ENCODE measurements around the gene FOXO6. TPM values are rescaled to one million over a fixed set of nuclear protein-coding genes. Genes with fewer than 3 reads are reported as not detected.
A peak's percentile ranks its signal among the peaks of the same experiment; 100 is the strongest.

Gene FOXO6
- total and polyA plus RNA-seq, 2 experiments from 2014 or later = not detected

DNA sequence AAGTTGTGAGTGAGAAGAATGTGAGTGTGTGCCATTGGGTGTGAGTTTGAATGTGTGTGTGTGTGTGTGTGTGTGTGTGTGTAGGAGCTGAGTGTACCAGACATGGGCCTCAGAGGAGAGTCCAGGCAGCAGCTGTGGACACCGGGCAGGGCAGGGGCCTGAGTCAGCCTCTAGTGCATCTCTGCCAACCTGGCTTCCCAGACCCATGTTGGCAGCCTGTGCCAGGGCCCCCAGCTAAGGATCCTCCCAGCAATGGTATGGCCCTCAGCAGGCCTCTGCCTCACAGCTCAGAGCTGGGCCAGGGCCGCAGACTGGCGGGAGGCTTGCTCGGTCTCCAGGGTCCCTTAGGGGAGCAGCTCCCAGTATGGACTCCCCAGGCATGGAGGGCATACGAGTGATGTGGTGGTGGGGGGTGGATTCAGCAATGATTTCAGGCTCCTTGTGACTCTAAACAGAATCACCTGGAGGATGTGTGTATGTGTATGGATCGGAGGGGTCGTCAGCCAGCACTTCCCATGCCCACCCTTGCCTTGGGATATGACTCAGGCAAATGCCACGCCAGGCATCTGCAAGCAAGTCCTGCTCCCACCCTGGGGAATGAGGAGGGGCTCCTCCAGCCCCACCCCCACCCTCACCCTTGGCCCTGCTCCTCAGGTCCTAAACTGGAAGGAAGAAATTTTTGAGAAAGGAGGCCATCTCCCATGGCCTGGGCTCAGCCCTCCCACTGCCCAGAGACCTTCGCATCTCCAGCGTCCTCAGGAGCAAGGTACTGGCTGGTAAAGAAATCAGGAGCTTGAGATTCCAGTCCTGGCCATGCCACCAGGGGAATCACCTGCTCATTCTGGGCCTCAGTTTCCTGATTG is 1.8 kb upstream of the FOXO6 start:
- H3K9me2 ChIP-seq (ENCODE audit: insufficient read depth) = no peaks in the 10 kb centered on the region
- H3F3A ChIP-seq (ENCODE audit: insufficient read depth) = no peaks in the 10 kb centered on the region
- H2AFZ ChIP-seq = no peak overlapping the region
- peak; percentile 66 for DNase-seq
- no peak overlapping the region for H3K4me3 ChIP-seq
- no peaks in the 10 kb centered on the region for H3K79me2 ChIP-seq (ENCODE audit: insufficient read depth)
- H3K36me3 ChIP-seq (ENCODE audit: low read depth) = no peaks in the 10 kb centered on the region
- TF ChIP-seq EZH2 (IDR thresholded peaks at IDR 0.05; ENCODE audit: insufficient read depth, poor library complexity, severe bottlenecking) (no peak), EZH2phosphoT487 (IDR thresholded peaks at IDR 0.05; ENCODE audit: insufficient read depth, low read depth) (no peak)
- WGBS, 2 experiments (ENCODE audit: low coverage in 1 of 2, low lambda C conversion rate in 2 of 2, missing lambda C conversion rate in 2 of 2) = 56 to 57% methylated on average over 10 of the region's 10 CpGs
- no peaks in the 10 kb centered on the region for H3K9me3 ChIP-seq (ENCODE audit: low read depth)
- no peak overlapping the region for H3K27ac ChIP-seq
- H3K9ac ChIP-seq = no peak overlapping the region
- no peaks in the 10 kb centered on the region for H4K20me1 ChIP-seq (ENCODE audit: insufficient read depth)
- no peak overlapping the region for H3K4me2 ChIP-seq (ENCODE audit: unreplicated experiment)
- no peaks in the 10 kb centered on the region for H3K4me1 ChIP-seq (ENCODE audit: insufficient read depth)
- in situ Hi-C loops (cut with MboI) = no loop called here
- peaks cover 19% of the 10 kb centered on the region for H3K27me3 ChIP-seq (replicated peaks; ENCODE audit: insufficient read depth)

DNA sequence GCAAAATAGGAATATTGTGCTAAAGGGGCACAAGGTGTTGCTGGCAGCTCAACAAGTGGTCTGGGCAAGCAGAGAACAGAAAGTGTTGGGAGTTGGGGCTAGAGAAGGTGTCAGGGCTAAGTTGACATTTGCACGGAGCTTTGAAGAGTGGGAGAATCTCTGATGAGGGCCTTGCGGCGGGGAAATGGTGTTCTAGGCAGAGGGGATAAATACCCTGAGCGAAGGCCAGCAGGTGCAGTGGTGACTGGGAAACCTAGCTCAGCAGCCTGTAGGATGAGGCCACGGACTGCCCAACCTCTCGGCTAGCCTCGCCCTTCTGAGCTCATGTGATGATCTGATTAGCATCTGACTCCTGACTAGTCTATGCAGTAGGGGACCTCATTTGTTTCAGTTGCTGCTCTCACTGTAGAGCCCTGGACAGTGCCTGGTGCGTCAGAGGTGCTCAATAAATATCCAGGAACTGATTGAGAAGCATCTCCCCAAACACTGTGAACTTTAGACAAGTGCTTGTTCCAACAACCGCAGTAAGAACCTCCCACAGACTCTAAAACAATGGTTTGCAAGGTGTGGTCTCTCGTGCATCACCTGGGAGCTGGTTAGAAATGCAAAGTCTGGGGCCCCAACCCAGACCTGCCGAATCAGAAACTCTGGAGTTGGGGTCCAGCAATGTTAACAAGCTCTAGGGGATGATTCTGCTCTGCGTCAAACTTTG is 1.0 kb upstream of the FOXO6 start:
- H4K20me1 ChIP-seq (ENCODE audit: insufficient read depth) = no peaks in the 10 kb centered on the region
- H3K9ac ChIP-seq = no peak overlapping the region
- no peak overlapping the region for H3K4me2 ChIP-seq (ENCODE audit: unreplicated experiment)
- H3K36me3 ChIP-seq (ENCODE audit: low read depth) = no peaks in the 10 kb centered on the region
- H3K9me3 ChIP-seq (ENCODE audit: low read depth) = no peaks in the 10 kb centered on the region
- DNase-seq = no peak
- no peaks in the 10 kb centered on the region for H3K9me2 ChIP-seq (ENCODE audit: insufficient read depth)
- no peaks in the 10 kb centered on the region for H3K4me1 ChIP-seq (ENCODE audit: insufficient read depth)
- peaks cover 22% of the 10 kb centered on the region for H3K27me3 ChIP-seq (replicated peaks; ENCODE audit: insufficient read depth)
- H3K27ac ChIP-seq = no peak overlapping the region
- no peaks in the 10 kb centered on the region for H3K79me2 ChIP-seq (ENCODE audit: insufficient read depth)
- no peak overlapping the region for H3K4me3 ChIP-seq
- in situ Hi-C loops (cut with MboI) = no loop called here
- TF ChIP-seq EZH2 (IDR thresholded peaks at IDR 0.05; ENCODE audit: insufficient read depth, poor library complexity, severe bottlenecking) (no peak), EZH2phosphoT487 (IDR thresholded peaks at IDR 0.05; ENCODE audit: insufficient read depth, low read depth) (no peak)
- 75 to 78% methylated on average over 12 of the region's 12 CpGs for WGBS, 2 experiments (ENCODE audit: low coverage in 1 of 2, low lambda C conversion rate in 2 of 2, missing lambda C conversion rate in 2 of 2)
- no peaks in the 10 kb centered on the region for H3F3A ChIP-seq (ENCODE audit: insufficient read depth)
- no peak overlapping the region; the same call in 1 of the 2 replicates for H2AFZ ChIP-seq

DNA sequence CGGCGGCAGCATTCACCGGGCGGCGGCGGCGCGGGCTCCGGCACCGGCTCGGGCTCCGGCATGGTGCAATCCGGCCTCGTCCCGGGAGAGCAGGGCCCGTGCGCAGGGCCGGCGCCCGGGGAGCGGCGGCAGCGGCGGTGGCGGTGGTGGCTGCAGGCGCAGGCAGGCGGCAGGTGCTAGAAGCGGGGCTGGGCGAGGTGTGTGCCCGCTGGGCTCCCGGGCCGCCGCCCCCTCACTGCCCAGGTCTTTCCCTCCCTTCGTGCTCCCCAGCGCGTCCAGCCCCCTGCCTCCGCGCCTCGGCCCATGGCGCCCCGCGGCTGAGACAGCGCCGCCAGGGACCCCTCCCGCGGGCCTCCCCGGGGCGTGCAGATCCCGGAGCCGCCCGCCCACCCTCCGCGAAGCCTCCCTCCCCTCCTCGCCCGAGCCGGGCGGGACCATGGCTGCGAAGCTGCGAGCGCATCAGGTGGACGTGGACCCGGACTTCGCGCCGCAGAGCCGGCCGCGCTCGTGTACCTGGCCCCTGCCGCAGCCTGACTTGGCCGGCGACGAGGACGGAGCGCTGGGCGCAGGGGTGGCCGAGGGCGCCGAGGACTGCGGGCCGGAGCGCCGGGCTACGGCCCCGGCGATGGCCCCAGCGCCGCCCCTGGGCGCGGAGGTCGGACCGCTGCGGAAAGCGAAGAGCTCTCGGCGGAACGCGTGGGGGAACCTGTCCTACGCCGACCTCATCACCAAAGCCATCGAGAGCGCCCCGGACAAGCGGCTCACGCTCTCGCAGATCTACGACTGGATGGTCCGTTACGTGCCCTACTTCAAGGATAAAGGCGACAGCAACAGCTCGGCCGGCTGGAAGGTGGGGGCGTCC is 492 bp downstream of the FOXO6 start:
- H3K27me3 ChIP-seq (replicated peaks; ENCODE audit: insufficient read depth) = peaks cover 33% of the 10 kb centered on the region
- H2AFZ ChIP-seq = peak overlapping the region; percentile 56; the same call in 1 of the 2 replicates
- no peak overlapping the region for H3K27ac ChIP-seq
- H3K9me2 ChIP-seq (ENCODE audit: insufficient read depth) = no peaks in the 10 kb centered on the region
- no peaks in the 10 kb centered on the region for H3K79me2 ChIP-seq (ENCODE audit: insufficient read depth)
- no peaks in the 10 kb centered on the region for H3F3A ChIP-seq (ENCODE audit: insufficient read depth)
- TF ChIP-seq EZH2phosphoT487 (IDR thresholded peaks at IDR 0.05; ENCODE audit: insufficient read depth, low read depth) = no peak; the same call in 1 of the 2 replicates
- TF ChIP-seq EZH2 (IDR thresholded peaks at IDR 0.05; ENCODE audit: insufficient read depth, poor library complexity, severe bottlenecking) = no peak
- no peaks in the 10 kb centered on the region for H3K4me1 ChIP-seq (ENCODE audit: insufficient read depth)
- no peaks in the 10 kb centered on the region for H3K9me3 ChIP-seq (ENCODE audit: low read depth)
- WGBS, 2 experiments (ENCODE audit: low coverage in 1 of 2, low lambda C conversion rate in 2 of 2, missing lambda C conversion rate in 2 of 2) = 1 to 3% methylated on average over 58 to 79 of the region's 113 CpGs
- in situ Hi-C loops (cut with MboI) = no loop called here
- H3K36me3 ChIP-seq (ENCODE audit: low read depth) = no peaks in the 10 kb centered on the region
- no peak overlapping the region for H3K9ac ChIP-seq
- H3K4me3 ChIP-seq = peak overlapping the region; percentile 71
- peak overlapping the region; percentile 57 for H3K4me2 ChIP-seq (ENCODE audit: unreplicated experiment)
- DNase-seq = peak; percentile 47
- no peaks in the 10 kb centered on the region for H4K20me1 ChIP-seq (ENCODE audit: insufficient read depth)

DNA sequence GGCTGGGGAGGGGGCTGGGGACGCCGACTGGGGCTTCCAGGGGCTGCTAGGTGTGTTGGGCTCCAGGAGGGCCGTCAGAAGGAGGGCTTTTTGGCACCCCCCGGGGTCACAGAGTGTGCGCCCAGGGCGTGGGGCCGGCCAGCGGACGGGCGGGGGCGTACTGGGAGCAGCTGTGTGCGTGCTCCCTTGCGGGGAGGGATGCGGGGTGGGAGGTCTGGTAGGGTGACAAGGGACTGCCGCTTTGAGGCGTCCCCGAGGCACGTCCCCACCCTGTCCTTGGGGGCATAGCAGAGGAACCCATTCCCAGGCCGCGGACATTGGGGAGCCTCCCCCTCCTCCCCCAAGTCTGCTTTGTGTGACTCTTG is 1.1 kb downstream of the FOXO6 start:
- Histone ChIP-seq H3K4me3 (no peak overlapping the region), H3F3A (ENCODE audit: insufficient read depth) (no peaks in the 10 kb centered on the region), H3K27me3 (replicated peaks; ENCODE audit: insufficient read depth) (peaks cover 39% of the 10 kb centered on the region), H3K27ac (no peak overlapping the region), H3K9ac (no peak overlapping the region), H4K20me1 (ENCODE audit: insufficient read depth) (no peaks in the 10 kb centered on the region), H3K4me1 (ENCODE audit: insufficient read depth) (no peaks in the 10 kb centered on the region), H3K9me3 (ENCODE audit: low read depth) (no peaks in the 10 kb centered on the region), H3K79me2 (ENCODE audit: insufficient read depth) (no peaks in the 10 kb centered on the region), H3K36me3 (ENCODE audit: low read depth) (no peaks in the 10 kb centered on the region), H3K9me2 (ENCODE audit: insufficient read depth) (no peaks in the 10 kb centered on the region), H2AFZ (no peak overlapping the region), H3K4me2 (ENCODE audit: unreplicated experiment) (no peak overlapping the region)
- in situ Hi-C loops (cut with MboI) = no loop called here
- TF ChIP-seq EZH2phosphoT487 (IDR thresholded peaks at IDR 0.05; ENCODE audit: insufficient read depth, low read depth) = no peak
- peak; percentile 56 for TF ChIP-seq EZH2 (IDR thresholded peaks at IDR 0.05; ENCODE audit: insufficient read depth, poor library complexity, severe bottlenecking)
- no peak for DNase-seq
- 15 to 19% methylated on average over 12 to 14 of the region's 20 CpGs for WGBS, 2 experiments (ENCODE audit: low coverage in 1 of 2, low lambda C conversion rate in 2 of 2, missing lambda C conversion rate in 2 of 2)
